ENCODE data around the gene CCNL2. TPM values are rescaled to one million over a fixed set of nuclear protein-coding genes. Genes with fewer than 3 reads are reported as not detected.

The CCNL2 gene
- total RNA-seq, 2 experiments from 2014 or later, result 274 to 281 TPM

- H3K27me3 Mint-ChIP-seq, result no peaks in the 10 kb centered on the region
- no peak overlapping the region for H3K4me3 ChIP-seq (ENCODE audit: low read length)
- no peaks in the 10 kb centered on the region for H3K27me3 ChIP-seq (ENCODE audit: control insufficient read depth in 1 of 2, insufficient read depth in 2 of 2, low read length in 2 of 2)
- H3K36me3 ChIP-seq (ENCODE audit: insufficient read depth, low read length), result peaks cover 15% of the 10 kb centered on the region
- ChIA-PET POLR2A (no interaction called here), CTCF (no interaction called here)
- no peak overlapping the region for H3K27ac Mint-ChIP-seq
- TF ChIP-seq, protein P1, sequence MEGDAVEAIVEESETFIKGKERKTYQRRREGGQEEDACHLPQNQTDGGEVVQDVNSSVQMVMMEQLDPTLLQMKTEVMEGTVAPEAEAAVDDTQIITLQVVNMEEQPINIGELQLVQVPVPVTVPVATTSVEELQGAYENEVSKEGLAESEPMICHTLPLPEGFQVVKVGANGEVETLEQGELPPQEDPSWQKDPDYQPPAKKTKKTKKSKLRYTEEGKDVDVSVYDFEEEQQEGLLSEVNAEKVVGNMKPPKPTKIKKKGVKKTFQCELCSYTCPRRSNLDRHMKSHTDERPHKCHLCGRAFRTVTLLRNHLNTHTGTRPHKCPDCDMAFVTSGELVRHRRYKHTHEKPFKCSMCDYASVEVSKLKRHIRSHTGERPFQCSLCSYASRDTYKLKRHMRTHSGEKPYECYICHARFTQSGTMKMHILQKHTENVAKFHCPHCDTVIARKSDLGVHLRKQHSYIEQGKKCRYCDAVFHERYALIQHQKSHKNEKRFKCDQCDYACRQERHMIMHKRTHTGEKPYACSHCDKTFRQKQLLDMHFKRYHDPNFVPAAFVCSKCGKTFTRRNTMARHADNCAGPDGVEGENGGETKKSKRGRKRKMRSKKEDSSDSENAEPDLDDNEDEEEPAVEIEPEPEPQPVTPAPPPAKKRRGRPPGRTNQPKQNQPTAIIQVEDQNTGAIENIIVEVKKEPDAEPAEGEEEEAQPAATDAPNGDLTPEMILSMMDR (IDR thresholded peaks at IDR 0.05), result no peak
- DNase-seq (no peak), ATAC-seq (ENCODE audit: poor library complexity) (no peak)
- H3K27ac ChIP-seq (ENCODE audit: low read depth in 1 of 2, low read length in 2 of 2), result no peak overlapping the region
- no peaks in the 10 kb centered on the region for H3K4me1 Mint-ChIP-seq (ENCODE audit: low read depth)
- peaks cover 7% of the 10 kb centered on the region for H3K36me3 Mint-ChIP-seq (ENCODE audit: low read depth)
- peaks cover 3% of the 10 kb centered on the region for H3K4me1 ChIP-seq (ENCODE audit: insufficient read depth, low read length)
- H3K9me3 Mint-ChIP-seq, result no peaks in the 10 kb centered on the region
- intact Hi-C loops (cut with DNase I, micrococcal nuclease), result no loop called here
- H3K4me3 Mint-ChIP-seq, result no peak overlapping the region
- H3K9me3 ChIP-seq (ENCODE audit: control insufficient read depth in 1 of 2, insufficient read depth in 1 of 2, low read length in 2 of 2), result no peaks in the 10 kb centered on the region
These were observed 59.0 kb downstream of the CCNL2 start for GRCh38 chr1:1340185-1340584.

- DNase-seq, result no peak
- Histone ChIP-seq H3K9me3 (ENCODE audit: control insufficient read depth in 1 of 2, insufficient read depth in 1 of 2, low read length in 2 of 2) (peaks cover 0 to 4% of the 10 kb centered on the region in 2 experiments), H3K4me1 (ENCODE audit: insufficient read depth, low read length) (no peaks in the 10 kb centered on the region), H3K27me3 (ENCODE audit: control insufficient read depth in 1 of 2, insufficient read depth in 2 of 2, low read length in 2 of 2) (no peaks in the 10 kb centered on the region), H3K36me3 (ENCODE audit: insufficient read depth, low read length) (peaks cover 15% of the 10 kb centered on the region), H3K27ac (ENCODE audit: low read depth in 1 of 2, low read length in 2 of 2) (no peak overlapping the region), H3K4me3 (ENCODE audit: low read length) (no peak overlapping the region)
- intact Hi-C loops (cut with DNase I, micrococcal nuclease), result no loop called here
- CTCF ChIA-PET, result no interaction called here
- no peaks in the 10 kb centered on the region for H3K9me3 Mint-ChIP-seq
- H3K27me3 Mint-ChIP-seq, result no peaks in the 10 kb centered on the region
- H3K4me3 Mint-ChIP-seq, result no peak overlapping the region
- no peaks in the 10 kb centered on the region for H3K4me1 Mint-ChIP-seq (ENCODE audit: low read depth)
- ATAC-seq (ENCODE audit: poor library complexity), result no peak
- peaks cover 7% of the 10 kb centered on the region for H3K36me3 Mint-ChIP-seq (ENCODE audit: low read depth)
- POLR2A ChIA-PET, result interaction anchor here (1.0 kb wide), 1 partner anchor 37 kb away, joined by 3 read pairs; the partner anchor contains the start of gene AURKAIP1
- H3K27ac Mint-ChIP-seq, result no peak overlapping the region
- TF ChIP-seq, protein P1 (IDR thresholded peaks at IDR 0.05), result no peak
These were observed 60.9 kb downstream of the CCNL2 start for GRCh38 chr1:1338278-1338677.

- DNase-seq, result peak in 5 of 14 experiments; percentile 7 to 57 (median 24)
- H3K27me3 ChIP-seq (ENCODE audit: control insufficient read depth in 1 of 2, insufficient read depth in 2 of 2, low read length in 2 of 2), result no peaks in the 10 kb centered on the region
- H3K4me1 ChIP-seq (ENCODE audit: insufficient read depth, low read length), result no peaks in the 10 kb centered on the region
- no peak overlapping the region for H3K27ac ChIP-seq (ENCODE audit: low read depth in 1 of 2, low read length in 2 of 2)
- CTCF ChIA-PET, result no interaction called here
- TF ChIP-seq, protein P1 (IDR thresholded peaks at IDR 0.05), result no peak
- H3K27me3 Mint-ChIP-seq, result no peaks in the 10 kb centered on the region
- H3K4me3 Mint-ChIP-seq, result no peak overlapping the region
- POLR2A ChIA-PET, result interaction anchor here (1.0 kb wide), 1 partner anchor 38 kb away, joined by 3 read pairs; the partner anchor contains the start of gene AURKAIP1
- no peak overlapping the region for H3K27ac Mint-ChIP-seq
- no peak overlapping the region for H3K4me3 ChIP-seq (ENCODE audit: low read length)
- no peaks in the 10 kb centered on the region for H3K9me3 Mint-ChIP-seq
- H3K36me3 Mint-ChIP-seq (ENCODE audit: low read depth), result peaks cover 7% of the 10 kb centered on the region
- intact Hi-C loops (cut with DNase I, micrococcal nuclease), result no loop called here
- H3K4me1 Mint-ChIP-seq (ENCODE audit: low read depth), result no peaks in the 10 kb centered on the region
- peak; percentile 82 for ATAC-seq (ENCODE audit: poor library complexity)
- peaks cover 0 to 5% of the 10 kb centered on the region in 2 experiments for H3K9me3 ChIP-seq (ENCODE audit: control insufficient read depth in 1 of 2, insufficient read depth in 1 of 2, low read length in 2 of 2)
- peaks cover 15% of the 10 kb centered on the region for H3K36me3 ChIP-seq (ENCODE audit: insufficient read depth, low read length)
These were observed 61.4 kb downstream of the CCNL2 start for GRCh38 chr1:1337793-1338147.

Measured in CD4-positive, alpha-beta T cell (primary cell).